Posterior vena cava (tissue), 2 donors: ENCODE measurements around the gene BMPR1A. TPM values are rescaled to one million over a fixed set of nuclear protein-coding genes. Genes with fewer than 3 reads are reported as not detected.
"Not testable (repeated sequence)": the region's sequence is repeated elsewhere in the genome, so short reads cannot be mapped to it uniquely, and the experiment has no call there.

ENCODE experiments used
- DNase-seq: peaks from one replicate; pipeline ENCODE4 v3.0.0-alpha.2; 2020; ENCODE audit warnings: low spot score
- intact Hi-C, 2 donors: fragments of 100-400 bp; cut with DNase I; formaldehyde crosslinking; loops; one replicate each; pipeline versions ENCODE4 v1.14.1 to v1.14.2; 2022 to 2023
- total RNA-seq, 2 donors: library from RNA; stranded (reverse); fragmentation: NEBNext Ultra II Directional; extraction: Animal tissue kit (Norgen Biotek cat#: 25700); gene quantifications; one replicate each; pipeline ENCODE4 v1.2.1, GENCODE V29; 2021
- donor health status: DM: yes; HTN: yes; CAD: no.
- donor health status: DM: yes; HTN: yes; CAD: no.

Gene BMPR1A
- total RNA-seq, 2 donors from 2014 or later, result 68.0 to 75.8 TPM

- intact Hi-C loops, result no loop called here
- no peak for DNase-seq
Observed at GRCh38 chr10:86967481-86967941, 211.1 kb downstream of the BMPR1A start.

DNA sequence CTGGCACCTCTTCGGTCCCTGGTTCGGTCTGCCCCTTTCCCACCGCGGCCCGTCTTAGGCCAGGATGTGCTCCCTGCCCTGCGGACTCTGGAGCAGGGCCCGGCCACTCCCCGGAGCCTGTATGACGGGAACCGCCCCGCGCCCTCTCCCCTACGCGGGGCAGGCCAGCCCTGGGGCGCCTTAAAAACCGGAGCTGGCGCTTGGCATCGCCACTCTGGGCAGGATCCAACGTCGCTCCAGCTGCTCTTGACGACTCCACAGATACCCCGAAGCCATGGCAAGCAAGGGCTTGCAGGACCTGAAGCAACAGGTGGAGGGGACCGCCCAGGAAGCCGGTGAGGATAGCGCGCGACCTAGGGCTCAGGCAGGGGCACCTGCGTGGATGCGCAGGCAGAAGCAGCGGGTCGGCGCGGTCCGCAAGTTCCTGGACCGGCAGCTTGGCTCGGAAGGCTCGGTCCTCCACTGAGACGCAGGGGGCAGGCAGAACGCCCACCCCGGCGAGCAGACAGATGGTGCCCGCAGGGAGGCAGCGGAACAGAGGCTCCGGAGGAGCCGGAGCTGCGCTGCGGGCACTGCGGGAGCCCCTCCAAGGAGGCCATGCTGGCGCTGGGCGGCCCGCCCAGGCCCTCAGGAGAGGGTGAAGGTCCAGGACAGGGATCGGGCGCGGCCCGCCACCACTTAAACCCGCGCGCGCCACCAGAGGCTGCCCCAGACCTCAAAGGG is 212.0 kb downstream of the BMPR1A start, which contains the start of gene ADIRF:
TSS of gene ADIRF (plus strand) at position 212 of the 723 bp plus-strand sequence. CDS start at position 275, 63 bp downstream.
- intact Hi-C loops, result no loop called here

DNA sequence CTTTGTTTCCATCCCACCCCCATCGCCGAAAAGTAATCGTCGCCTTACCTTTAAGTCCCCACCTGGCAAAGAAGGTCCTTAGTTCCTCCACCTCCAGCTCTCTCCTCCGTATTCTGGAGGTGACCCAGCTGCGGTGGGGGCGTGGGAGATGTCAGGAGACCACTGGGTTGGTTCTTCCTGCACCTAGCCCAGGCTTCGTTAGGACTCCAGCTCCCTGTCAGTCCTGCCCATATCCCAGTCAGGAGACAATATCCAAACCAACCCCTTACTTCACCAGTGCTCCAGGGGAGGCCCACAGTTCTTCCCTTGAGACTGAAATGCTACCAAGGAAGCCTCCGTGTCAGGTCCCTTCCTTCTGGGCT is 212.6 kb downstream of the BMPR1A start:
- intact Hi-C loops, result no loop called here
- DNase-seq, result no peak

More for the DNA sequence above, 212.0 kb downstream of the BMPR1A start, which contains the start of gene ADIRF:
- DNase-seq, result peak; percentile 90

- peak; percentile 79 for DNase-seq
- intact Hi-C loops, result loop anchor here (10.0 kb wide), 2 partner anchors 115 to 125 kb away; partner anchors contain the start of genes GLUD1 (in 1 of the 2) and SHLD2 (in 1 of the 2)
Observed at GRCh38 chr10:86969421-86970041, 213.1 kb downstream of the BMPR1A start.

GRCh38 chr10:86970162-86970981 is 214.0 kb downstream of the BMPR1A start:
- intact Hi-C loops, result loop anchor here (10.0 kb wide), 2 partner anchors 114 to 124 kb away; partner anchors contain the start of genes GLUD1 (in 1 of the 2) and SHLD2 (in 1 of the 2)

DNA sequence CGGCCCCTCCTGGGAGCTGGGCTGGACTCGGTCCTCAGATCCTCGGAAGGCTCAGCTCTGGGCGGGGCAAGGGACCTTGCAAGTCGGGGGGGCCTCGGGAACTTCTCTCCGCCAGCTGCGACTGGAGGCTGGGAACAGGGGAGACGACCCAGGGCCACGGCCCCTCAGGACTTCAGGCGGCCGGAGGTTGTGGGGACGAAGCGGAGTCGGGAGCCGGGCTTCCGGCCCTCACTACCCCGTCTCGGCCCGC is 214.5 kb downstream of the BMPR1A start:
- intact Hi-C loops, result loop anchor here (10.0 kb wide), 2 partner anchors 114 to 124 kb away; partner anchors contain the start of genes GLUD1 (in 1 of the 2) and SHLD2 (in 1 of the 2)
- DNase-seq, result no peak

More at GRCh38 chr10:86970162-86970981, 214.0 kb downstream of the BMPR1A start:
- peak; percentile 95 for DNase-seq

GRCh38 chr10:86971232-86971991 is 215.0 kb downstream of the BMPR1A start:
- intact Hi-C loops, result loop anchor here (10.0 kb wide), 2 partner anchors 113 to 123 kb away; partner anchors contain the start of genes GLUD1 (in 1 of the 2) and SHLD2 (in 1 of the 2)
- peak; percentile 98 for DNase-seq

DNA sequence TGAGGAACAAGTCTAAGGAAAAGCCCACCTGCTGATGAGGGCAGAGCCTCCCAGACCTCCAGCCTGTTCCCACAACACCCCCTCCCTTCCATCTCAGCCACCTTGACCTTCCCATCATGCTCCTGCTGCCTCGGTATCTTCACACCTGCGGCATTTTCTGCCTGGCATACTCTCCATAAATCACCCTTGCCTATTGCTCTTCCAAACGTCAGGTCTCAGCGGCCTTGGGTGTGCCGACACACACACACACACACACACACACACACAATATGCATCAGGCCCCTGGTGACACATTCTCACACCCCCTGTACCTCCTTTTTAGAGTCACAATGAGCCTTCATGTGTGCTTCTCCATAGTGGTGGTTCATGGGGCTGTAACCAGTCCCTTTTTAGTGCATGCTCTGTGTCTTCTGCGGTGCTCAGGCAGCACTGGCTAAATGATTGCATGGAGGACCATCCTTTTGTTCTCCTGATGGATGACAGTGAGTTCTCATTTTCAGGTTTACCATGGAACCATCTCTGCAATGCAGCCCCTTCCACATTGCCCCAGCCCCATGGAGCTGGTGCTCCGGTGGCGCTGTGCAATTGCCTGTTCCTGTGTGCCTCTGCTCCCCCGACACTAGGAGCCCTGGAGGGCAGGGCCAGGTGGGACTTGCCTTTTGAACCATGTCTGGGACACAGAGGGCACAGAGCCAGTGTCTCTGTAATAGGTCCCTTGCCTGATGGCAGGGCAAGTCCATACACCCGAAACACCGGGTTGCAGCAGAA is 216.4 kb downstream of the BMPR1A start:
- DNase-seq, result no peak
- intact Hi-C loops, result loop anchor here (10.0 kb wide), 2 partner anchors 112 to 122 kb away; partner anchors contain the start of genes GLUD1 (in 1 of the 2) and SHLD2 (in 1 of the 2)

- intact Hi-C loops, result loop anchor here (10.0 kb wide), 2 partner anchors 110 to 120 kb away; partner anchors contain the start of genes GLUD1 (in 1 of the 2) and SHLD2 (in 1 of the 2)
- DNase-seq, result no peak
Observed at GRCh38 chr10:86974484-86974883, 218.1 kb downstream of the BMPR1A start.

DNA sequence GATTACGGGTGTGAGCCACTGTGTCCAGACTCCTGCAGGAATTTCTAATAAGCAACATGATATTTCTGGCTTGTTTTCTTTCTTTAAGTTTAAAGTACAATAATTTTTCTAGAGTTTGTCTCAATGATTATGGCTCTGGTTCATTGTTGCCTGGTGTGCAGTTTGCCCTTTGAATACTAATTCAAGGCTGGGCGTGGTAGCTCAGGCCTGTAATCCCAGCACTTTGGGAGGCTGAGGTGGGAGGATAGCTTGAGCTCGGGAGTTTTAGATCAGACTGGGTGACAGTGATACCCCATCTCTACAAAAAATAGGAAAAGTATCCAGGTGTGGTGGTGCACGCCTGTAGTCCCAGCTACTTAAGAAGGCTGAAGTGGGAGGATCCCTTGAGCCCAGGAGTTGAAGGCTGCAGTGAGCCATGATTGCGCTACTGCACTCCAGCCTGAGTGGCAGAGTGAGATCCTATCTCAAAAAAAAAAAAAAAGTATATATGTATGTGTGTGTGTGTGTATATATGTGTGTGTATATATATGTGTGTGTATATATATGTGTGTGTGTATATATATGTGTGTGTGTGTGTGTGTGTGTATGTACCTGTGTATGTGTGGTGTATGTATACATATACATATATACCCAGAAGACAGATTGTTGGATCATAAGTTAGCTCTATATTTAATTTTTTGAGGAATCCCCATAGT is 220.1 kb downstream of the BMPR1A start:
- intact Hi-C loops, result loop anchor here (10.0 kb wide), 2 partner anchors 108 to 118 kb away; partner anchors contain the start of genes GLUD1 (in 1 of the 2) and SHLD2 (in 1 of the 2)
- no peak for DNase-seq

GRCh38 chr10:86978457-86978856 is 222.0 kb downstream of the BMPR1A start:
- intact Hi-C loops, result loop anchor here (10.0 kb wide), 2 partner anchors 106 to 116 kb away; partner anchors contain the start of genes GLUD1 (in 1 of the 2) and SHLD2 (in 1 of the 2)
- DNase-seq, result not testable (repeated sequence)

- no peak for DNase-seq
- intact Hi-C loops, result loop anchor here (10.0 kb wide), 2 partner anchors 105 to 115 kb away; partner anchors contain the start of genes GLUD1 (in 1 of the 2) and SHLD2 (in 1 of the 2)
Observed at GRCh38 chr10:86979296-86979818, 222.9 kb downstream of the BMPR1A start.

- intact Hi-C loops, result loop anchor here (10.0 kb wide), 2 partner anchors 105 to 115 kb away; partner anchors contain the start of genes GLUD1 (in 1 of the 2) and SHLD2 (in 1 of the 2)
Observed at GRCh38 chr10:86979977-86980448, 223.6 kb downstream of the BMPR1A start.

GRCh38 chr10:86981020-86981419 is 224.6 kb downstream of the BMPR1A start:
- intact Hi-C loops, DNase-seq: not testable (repeated sequence)

More at GRCh38 chr10:86979977-86980448, 223.6 kb downstream of the BMPR1A start:
- DNase-seq, result peak; percentile 84

GRCh38 chr10:86981716-86982115 is 225.3 kb downstream of the BMPR1A start:
- intact Hi-C loops, result no loop called here
- no peak for DNase-seq
